IPS-20b (cell line): ENCODE results near the gene DYRK3.

Experiments used
- H3K27ac ChIP-seq: one replicate; pipeline ENCODE4 v1.5.1; 2013; ENCODE audit warnings: low read length
- H3K27me3 ChIP-seq: 2 replicates; pipeline ENCODE4 v1.6.1; 2013; ENCODE audit warnings: mild to moderate bottlenecking, low read length, inconsistent platforms; ENCODE audit not compliant: insufficient read depth
- H3K36me3 ChIP-seq: 2 replicates; pipeline ENCODE4 v1.6.1; 2013; ENCODE audit warnings: low read depth, mild to moderate bottlenecking, inconsistent platforms, low read length, moderate library complexity; ENCODE audit not compliant: insufficient read depth
- H3K4me1 ChIP-seq: 2 replicates; pipeline ENCODE4 v1.6.1; 2013; ENCODE audit warnings: mild to moderate bottlenecking, control low read depth, inconsistent platforms, low read length, moderate library complexity; ENCODE audit not compliant: insufficient read depth
- H3K4me3 ChIP-seq: 2 replicates; pipeline ENCODE4 v1.5.1; 2013; ENCODE audit warnings: mild to moderate bottlenecking, low read length, inconsistent platforms
- H3K9ac ChIP-seq: 2 replicates; pipeline ENCODE4 v1.6.1; 2013; ENCODE audit warnings: low read depth, mild to moderate bottlenecking, inconsistent platforms, low read length, moderate library complexity
- H3K9me3 ChIP-seq: 2 replicates; pipeline ENCODE4 v1.6.1; 2013; ENCODE audit warnings: mild to moderate bottlenecking, low read depth, low read length, inconsistent platforms; ENCODE audit not compliant: insufficient read depth

The DYRK3 gene

DNA sequence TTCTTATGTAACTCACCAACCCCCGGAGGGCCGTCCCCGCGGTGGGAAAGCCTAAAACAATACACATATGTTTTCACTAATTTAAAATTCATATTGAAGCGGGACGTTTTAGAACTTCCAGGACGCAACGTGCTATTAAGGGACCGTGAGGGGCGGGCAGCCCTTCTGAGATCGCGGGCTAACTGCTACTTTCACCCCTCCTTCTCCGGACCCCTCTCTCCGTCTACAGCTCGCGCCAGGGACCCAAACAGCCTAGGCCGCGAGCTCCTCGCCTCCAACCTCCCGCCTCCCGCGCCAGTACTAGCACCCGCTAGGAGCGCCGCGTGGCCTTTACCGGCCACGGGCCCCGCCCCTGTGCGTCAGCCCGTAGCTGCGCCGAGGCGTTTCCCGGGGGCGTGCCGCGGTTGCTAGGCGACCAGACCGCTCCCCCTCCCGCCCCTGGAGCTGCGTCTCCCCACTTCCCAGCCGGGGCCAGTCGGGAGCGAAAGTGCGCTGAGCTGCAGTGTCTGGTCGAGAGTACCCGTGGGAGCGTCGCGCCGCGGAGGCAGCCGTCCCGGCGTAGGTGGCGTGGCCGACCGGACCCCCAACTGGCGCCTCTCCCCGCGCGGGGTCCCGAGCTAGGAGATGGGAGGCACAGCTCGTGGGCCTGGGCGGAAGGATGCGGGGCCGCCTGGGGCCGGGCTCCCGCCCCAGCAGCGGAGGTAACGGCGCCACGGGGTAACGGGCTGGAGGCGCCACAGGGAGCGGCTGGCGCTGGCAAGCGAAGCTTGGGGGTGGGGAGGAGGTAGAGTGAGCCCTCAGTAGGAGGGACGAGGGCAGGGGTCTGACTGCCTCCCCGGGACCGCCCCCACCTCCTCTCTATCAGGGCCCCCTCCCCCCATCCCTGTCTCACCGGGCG is at the start of gene DYRK3:
TSS of gene DYRK3 (plus strand) at position 457 of the 898 bp plus-strand sequence. CDS start at position 625, 168 bp downstream.
- no peak within 1 kb of the TSS for H3K27ac ChIP-seq
- H3K27me3 ChIP-seq: peaks cover 22% of the 10 kb centered on the region
- H3K9me3 ChIP-seq: no peaks in the 10 kb centered on the region
- H3K4me3 ChIP-seq: peak within 1 kb of the TSS; percentile 77
- H3K36me3 ChIP-seq: no peaks in the 10 kb centered on the region
- H3K4me1 ChIP-seq: peaks cover 18% of the 10 kb centered on the region; the same call in 1 of the 2 replicates
- H3K9ac ChIP-seq: peak within 1 kb of the TSS; percentile 68; the same call in 1 of the 2 replicates

DNA sequence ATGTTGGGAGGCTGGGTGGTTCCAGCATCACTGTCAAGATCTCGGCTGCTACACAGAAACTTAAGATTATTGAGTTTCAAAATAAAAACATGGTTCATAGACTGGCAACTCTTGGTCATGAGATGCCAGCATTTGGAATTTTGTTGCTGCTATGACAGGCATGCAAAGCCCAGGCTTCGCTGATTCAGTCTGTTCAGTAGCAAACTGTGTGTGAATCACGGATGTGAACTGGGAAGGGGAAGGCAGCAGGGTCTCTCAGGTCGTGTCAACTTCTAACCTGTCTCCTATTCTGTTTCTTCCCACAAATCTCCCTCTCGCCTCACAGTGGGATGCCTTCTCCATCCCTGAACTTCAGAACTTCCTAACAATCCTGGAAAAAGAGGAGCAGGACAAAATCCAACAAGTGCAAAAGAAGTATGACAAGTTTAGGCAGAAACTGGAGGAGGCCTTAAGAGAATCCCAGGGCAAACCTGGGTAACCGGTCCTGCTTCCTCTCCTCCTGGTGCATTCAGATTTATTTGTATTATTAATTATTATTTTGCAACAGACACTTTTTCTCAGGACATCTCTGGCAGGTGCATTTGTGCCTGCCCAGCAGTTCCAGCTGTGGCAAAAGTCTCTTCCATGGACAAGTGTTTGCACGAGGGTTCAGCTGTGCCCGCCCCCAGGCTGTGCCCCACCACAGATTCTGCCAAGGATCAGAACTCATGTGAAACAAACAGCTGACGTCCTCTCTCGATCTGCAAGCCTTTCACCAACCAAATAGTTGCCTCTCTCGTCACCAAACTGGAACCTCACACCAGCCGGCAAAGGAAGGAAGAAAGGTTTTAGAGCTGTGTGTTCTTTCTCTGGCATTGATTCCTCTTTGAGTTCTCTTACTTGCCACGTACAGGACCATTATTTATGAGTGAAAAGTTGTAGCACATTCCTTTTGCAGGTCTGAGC is 48.6 kb upstream of the DYRK3 start:
- Histone ChIP-seq H3K4me1 (no peaks in the 10 kb centered on the region), H3K36me3 (peaks cover 20% of the 10 kb centered on the region), H3K27me3 (no peaks in the 10 kb centered on the region), H3K4me3 (no peak overlapping the region), H3K27ac (no peak overlapping the region), H3K9ac (no peak overlapping the region), H3K9me3 (no peaks in the 10 kb centered on the region)

- no peaks in the 10 kb centered on the region for H3K27me3 ChIP-seq
- H3K4me1 ChIP-seq: no peaks in the 10 kb centered on the region
- H3K9ac ChIP-seq: no peak overlapping the region
- no peak overlapping the region for H3K27ac ChIP-seq
- H3K36me3 ChIP-seq: peaks cover 31% of the 10 kb centered on the region
- H3K4me3 ChIP-seq: no peak overlapping the region
- H3K9me3 ChIP-seq: no peaks in the 10 kb centered on the region
These were observed 47.4 kb upstream of the DYRK3 start for GRCh38 chr1:206587904-206588303.

- Histone ChIP-seq H3K36me3 (peaks cover 37% of the 10 kb centered on the region), H3K9ac (no peak overlapping the region), H3K27me3 (no peaks in the 10 kb centered on the region), H3K4me1 (no peaks in the 10 kb centered on the region), H3K9me3 (no peaks in the 10 kb centered on the region), H3K27ac (no peak overlapping the region), H3K4me3 (no peak overlapping the region)
These were observed 46.8 kb upstream of the DYRK3 start for GRCh38 chr1:206588492-206588891.

DNA sequence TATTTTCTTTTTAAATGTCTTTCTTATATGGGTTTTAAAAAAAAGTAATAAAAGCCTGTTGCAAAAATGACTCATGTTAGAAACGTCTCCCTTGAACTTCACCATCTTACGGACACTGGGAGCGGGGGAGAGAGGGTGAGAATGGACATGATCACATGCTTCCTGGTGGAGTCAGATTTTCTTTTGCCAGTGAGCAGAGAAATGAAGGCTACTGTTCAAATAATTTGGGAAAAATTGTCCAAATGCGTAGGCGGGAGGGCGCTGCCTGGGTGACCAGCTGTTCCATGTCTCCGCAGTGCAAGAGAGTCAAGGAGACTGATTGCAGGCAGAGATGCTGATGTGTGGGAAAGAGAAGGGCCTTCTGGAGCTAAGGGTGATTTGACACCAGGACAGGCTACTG is 46.1 kb upstream of the DYRK3 start:
- Histone ChIP-seq H3K9ac (no peak overlapping the region), H3K4me1 (no peaks in the 10 kb centered on the region), H3K27me3 (no peaks in the 10 kb centered on the region), H3K27ac (no peak overlapping the region), H3K4me3 (no peak overlapping the region), H3K9me3 (no peaks in the 10 kb centered on the region), H3K36me3 (peaks cover 43% of the 10 kb centered on the region)

- Histone ChIP-seq H3K4me1 (no peaks in the 10 kb centered on the region), H3K27ac (no peak overlapping the region), H3K27me3 (no peaks in the 10 kb centered on the region), H3K4me3 (no peak overlapping the region), H3K9ac (no peak overlapping the region), H3K9me3 (no peaks in the 10 kb centered on the region), H3K36me3 (peaks cover 53% of the 10 kb centered on the region)
These were observed 45.1 kb upstream of the DYRK3 start for GRCh38 chr1:206590025-206590758.

- Histone ChIP-seq H3K4me1 (no peaks in the 10 kb centered on the region), H3K9me3 (no peaks in the 10 kb centered on the region), H3K27ac (no peak overlapping the region), H3K4me3 (no peak overlapping the region), H3K9ac (no peak overlapping the region), H3K27me3 (no peaks in the 10 kb centered on the region), H3K36me3 (peaks cover 63% of the 10 kb centered on the region)
These were observed 44.1 kb upstream of the DYRK3 start for GRCh38 chr1:206591226-206591625.

- Histone ChIP-seq H3K27me3 (no peaks in the 10 kb centered on the region), H3K36me3 (peaks cover 68% of the 10 kb centered on the region)
These were observed 43.6 kb upstream of the DYRK3 start for GRCh38 chr1:206591696-206592095.

DNA sequence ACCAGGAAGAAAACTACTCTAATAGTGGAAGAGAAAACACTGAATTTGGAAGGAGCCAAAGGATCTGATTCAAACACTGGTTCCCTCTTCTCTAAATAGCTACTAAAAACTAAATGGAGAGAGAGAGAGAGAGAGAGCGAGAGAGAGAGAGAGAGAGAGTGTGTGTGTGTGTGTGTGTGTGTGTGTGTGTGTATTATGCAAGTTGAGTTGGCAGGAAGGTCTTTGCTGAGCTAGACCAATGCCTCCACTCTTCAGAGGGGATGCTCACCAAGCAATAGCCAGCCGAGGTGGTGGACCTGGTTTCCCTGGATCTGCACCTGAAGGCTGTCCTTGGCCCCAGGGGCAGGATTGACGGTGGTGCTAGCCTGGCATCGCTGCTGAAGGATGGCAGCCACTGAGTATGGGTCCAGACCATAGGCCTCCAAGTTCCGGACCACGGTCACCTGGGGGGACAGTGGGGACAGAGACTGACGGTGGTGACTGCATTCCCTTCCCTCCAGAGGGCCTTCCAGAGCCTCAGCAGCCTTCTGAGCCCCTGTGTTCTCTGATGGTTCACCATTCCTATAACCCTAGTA is 41.9 kb upstream of the DYRK3 start:
- Histone ChIP-seq H3K4me3 (no peak overlapping the region), H3K4me1 (no peaks in the 10 kb centered on the region), H3K9me3 (no peaks in the 10 kb centered on the region), H3K9ac (no peak overlapping the region), H3K27me3 (no peaks in the 10 kb centered on the region), H3K27ac (no peak overlapping the region), H3K36me3 (peaks cover 80% of the 10 kb centered on the region)

More at GRCh38 chr1:206591696-206592095, 43.6 kb upstream of the DYRK3 start:
- Histone ChIP-seq H3K9ac (no peak overlapping the region), H3K4me3 (no peak overlapping the region), H3K27ac (no peak overlapping the region), H3K9me3 (no peaks in the 10 kb centered on the region), H3K4me1 (no peaks in the 10 kb centered on the region)

- Histone ChIP-seq H3K27ac (no peak overlapping the region), H3K4me1 (no peaks in the 10 kb centered on the region), H3K9me3 (no peaks in the 10 kb centered on the region), H3K4me3 (no peak overlapping the region), H3K27me3 (no peaks in the 10 kb centered on the region), H3K36me3 (peaks cover 80% of the 10 kb centered on the region), H3K9ac (no peak overlapping the region)
These were observed 39.6 kb upstream of the DYRK3 start for GRCh38 chr1:206595581-206596318.
